ENCODE data around the gene UPF3B. TPM values are rescaled to one million over a fixed set of nuclear protein-coding genes. Genes with fewer than 3 reads are reported as not detected.

The UPF3B gene
- total and polyA plus RNA-seq, 2 donors: 3.7 to 9.9 TPM

DNA sequence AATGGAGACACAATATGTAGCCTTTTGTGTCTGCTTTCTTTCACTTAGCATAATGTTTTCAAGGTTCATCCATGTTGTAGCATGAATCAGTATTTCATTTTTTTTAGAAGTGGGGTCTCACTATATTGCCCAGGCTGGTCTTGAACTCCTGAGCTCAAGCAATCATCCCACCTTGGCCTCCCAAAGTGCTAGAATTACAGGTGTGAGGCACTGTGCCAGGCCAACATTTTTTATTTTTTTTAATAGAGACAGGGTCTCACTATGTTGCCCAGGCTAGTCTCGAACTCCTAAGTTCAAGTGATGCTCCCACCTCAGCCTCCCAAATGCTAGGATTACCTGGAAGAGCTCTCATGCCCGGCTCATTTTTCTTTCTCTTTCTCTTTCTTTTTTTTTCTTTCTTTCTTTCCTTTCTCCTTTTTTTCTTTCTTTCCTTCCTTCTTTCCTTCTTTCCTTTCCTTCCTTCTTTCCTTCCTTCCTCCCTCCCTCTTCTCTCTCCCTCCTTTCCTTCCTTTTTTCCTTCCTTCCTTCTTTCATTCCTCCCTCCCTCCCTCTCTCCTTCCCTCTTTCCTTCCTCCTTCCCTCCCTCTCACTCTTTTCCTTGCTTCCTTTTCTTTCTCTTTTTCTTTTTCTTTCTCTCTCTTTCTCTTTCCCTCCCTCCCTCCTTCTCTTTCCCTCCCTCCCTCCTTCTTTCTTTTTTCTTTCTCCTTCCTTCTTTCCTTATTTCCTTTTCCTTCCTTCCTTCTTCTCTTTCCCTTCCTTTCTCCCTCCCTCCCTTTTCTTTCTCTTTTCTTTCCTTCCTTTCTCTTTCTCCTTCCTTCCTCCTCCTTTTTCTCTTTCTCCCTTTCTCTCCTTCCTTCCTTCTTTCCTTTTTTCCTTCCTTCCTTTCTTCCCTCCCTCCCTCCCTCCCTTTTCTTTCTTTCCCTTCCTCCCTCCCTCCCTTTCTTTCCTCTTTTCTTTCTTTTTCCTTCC, 51.2 kb downstream of the UPF3B start:
- Histone ChIP-seq H3K4me1 (ENCODE audit: insufficient read depth) (no peaks in the 10 kb centered on the region), H3K36me3 (ENCODE audit: insufficient read depth) (no peaks in the 10 kb centered on the region), H3K4me3 (ENCODE audit: low read depth, low read length) (no peak overlapping the region), H3K27ac (ENCODE audit: low read depth) (no peak overlapping the region)
- DNase-seq (ENCODE audit: extremely low spot score): no peak
- WGBS: 93% methylated on average over 2 of the region's 2 CpGs

DNA sequence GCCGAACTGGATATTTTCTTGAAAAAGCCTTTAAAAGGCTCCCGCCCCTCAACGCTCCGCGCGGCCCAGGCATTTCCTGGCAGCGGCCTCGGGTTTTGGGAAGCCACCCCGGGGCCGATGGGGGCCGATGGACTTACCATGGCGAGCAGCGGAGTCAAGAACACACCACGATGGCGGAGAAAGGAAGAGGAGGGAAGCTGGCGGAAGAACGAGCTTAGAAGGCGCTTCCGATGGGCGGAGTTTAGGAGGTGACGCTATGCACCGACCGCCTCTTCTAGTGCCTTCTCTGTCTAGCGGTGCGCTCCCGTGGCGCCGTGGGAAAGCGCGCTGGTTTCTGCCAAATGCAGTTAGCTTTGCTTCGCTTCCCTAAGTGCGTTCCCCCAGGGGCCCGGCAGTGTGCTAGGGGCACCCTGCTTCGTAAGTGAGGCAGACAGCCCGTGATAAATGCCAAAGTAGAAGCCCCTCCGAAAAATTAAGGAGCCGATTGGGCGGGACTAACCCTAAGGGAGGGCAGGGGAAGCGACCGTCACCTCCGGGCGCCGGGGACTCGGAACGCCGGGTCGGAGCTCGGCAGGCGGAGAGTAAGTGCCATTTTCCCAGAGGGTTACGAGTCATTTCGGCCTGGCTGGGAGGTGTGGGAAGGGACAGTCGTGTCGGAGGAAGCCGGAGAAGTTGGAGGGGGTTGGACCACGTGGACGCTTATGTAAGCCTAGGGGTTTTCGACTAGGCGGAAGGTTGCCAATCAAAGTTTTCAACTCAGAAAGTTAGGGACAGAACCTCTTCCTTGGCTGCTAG, 61.1 kb downstream of the UPF3B start, which contains the start of gene RPL39:
TSS of gene RPL39 (minus strand) at position 194 of the 795 bp plus-strand sequence. CDS start at position 140, 54 bp downstream.
- H3K27ac ChIP-seq (ENCODE audit: low read depth): peak within 1 kb of the TSS; percentile 82
- WGBS: under 1% methylated on average over 58 of the region's 58 CpGs
- H3K4me3 ChIP-seq (ENCODE audit: low read depth, low read length): peak within 1 kb of the TSS; percentile 69
- DNase-seq (ENCODE audit: extremely low spot score): peak; percentile 71
- H3K36me3 ChIP-seq (ENCODE audit: insufficient read depth): peaks cover 3% of the 10 kb centered on the region
- no peaks in the 10 kb centered on the region for H3K4me1 ChIP-seq (ENCODE audit: insufficient read depth)

DNA sequence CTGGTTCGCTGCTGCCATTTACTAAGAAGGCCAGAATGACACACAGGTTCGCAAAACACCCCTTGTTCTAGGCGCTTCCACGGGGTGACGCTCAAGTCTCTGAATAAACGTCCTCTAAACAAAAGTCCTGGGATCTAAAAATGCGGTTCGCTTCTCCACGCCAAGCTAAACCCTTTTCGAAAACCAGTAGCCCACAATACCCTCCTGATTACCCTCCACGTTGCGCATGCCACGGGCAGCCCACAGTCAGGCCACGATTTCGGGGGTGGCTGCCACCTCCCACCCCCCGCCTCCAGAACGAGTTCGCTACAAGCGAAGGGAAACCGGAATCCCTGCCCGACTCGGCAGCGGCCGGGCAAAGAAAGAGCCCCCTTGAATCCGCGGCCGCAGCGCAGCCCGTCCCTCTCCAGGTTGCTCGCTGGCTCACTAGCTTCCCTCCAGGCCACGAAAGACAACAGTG, 61.8 kb downstream of the UPF3B start:
- Histone ChIP-seq H3K27ac (ENCODE audit: low read depth) (peak overlapping the region; percentile 82), H3K4me3 (ENCODE audit: low read depth, low read length) (peak overlapping the region; percentile 69), H3K36me3 (ENCODE audit: insufficient read depth) (peaks cover 3% of the 10 kb centered on the region), H3K4me1 (ENCODE audit: insufficient read depth) (no peaks in the 10 kb centered on the region)
- no peak for DNase-seq (ENCODE audit: extremely low spot score)
- under 1% methylated on average over 31 of the region's 31 CpGs for WGBS

DNA sequence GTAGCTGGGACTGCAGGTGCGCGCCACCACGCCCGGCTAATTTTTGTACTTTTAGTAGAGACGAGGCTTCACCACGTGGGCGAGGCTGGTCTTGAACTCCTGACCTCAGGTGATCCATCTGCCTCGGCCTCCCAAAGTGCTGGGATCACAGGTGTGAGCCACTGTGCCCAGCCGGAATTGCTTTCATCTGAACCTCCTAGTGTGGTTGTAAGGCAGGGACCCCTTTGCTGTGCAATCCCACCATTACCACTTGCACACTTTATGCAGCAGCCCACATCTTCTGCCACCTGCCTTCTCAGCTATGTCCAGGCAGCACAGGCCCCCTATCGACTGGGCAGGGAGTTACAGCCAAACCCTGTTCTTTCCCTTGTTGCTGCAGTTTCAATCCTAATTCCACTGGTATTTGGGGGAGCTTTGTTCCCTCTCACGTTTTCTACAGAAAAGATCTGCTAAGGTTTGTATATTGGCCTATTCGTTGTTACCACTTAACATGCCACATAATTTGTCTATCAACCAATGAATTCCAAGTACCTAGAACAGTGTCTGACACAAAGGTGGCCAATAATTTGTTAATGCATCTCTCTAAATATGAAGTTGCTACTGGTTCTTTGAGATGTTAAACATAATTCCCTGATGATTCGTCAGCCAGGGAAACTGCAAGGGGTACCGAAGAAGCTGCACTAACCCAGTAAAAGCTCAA, 67.9 kb downstream of the UPF3B start:
- peaks cover 8% of the 10 kb centered on the region for H3K36me3 ChIP-seq (ENCODE audit: insufficient read depth)
- 85% methylated on average over 14 of the region's 14 CpGs for WGBS

More for the DNA sequence above, 67.9 kb downstream of the UPF3B start:
- Histone ChIP-seq H3K4me1 (ENCODE audit: insufficient read depth) (no peaks in the 10 kb centered on the region), H3K4me3 (ENCODE audit: low read depth, low read length) (no peak overlapping the region), H3K27ac (ENCODE audit: low read depth) (no peak overlapping the region)
- DNase-seq (ENCODE audit: extremely low spot score): no peak

Small RNA genes within 50 kb of the gene (small RNA-seq; reads per million reads assigned to genes)
- gene SNORA69: not detected

Other genes starting within 250 kb of the UPF3B start
- gene NKRF, start 246.5 kb downstream of the UPF3B start, total RNA-seq: 8.6 TPM
- 5.0 TPM for gene NKRF, start 246.5 kb downstream of the UPF3B start, polyA plus RNA-seq
- 29.2 TPM for gene SEPTIN6, start 159.8 kb downstream of the UPF3B start, total RNA-seq
- gene SEPTIN6, start 159.8 kb downstream of the UPF3B start, polyA plus RNA-seq: 25.5 TPM
- gene SOWAHD, start 94.4 kb downstream of the UPF3B start, total RNA-seq: 0.26 TPM
- 0.25 TPM for gene SOWAHD, start 94.4 kb downstream of the UPF3B start, polyA plus RNA-seq
- 2,621 TPM for gene RPL39, start 61.3 kb downstream of the UPF3B start, total RNA-seq
- gene RPL39, start 61.3 kb downstream of the UPF3B start, polyA plus RNA-seq: 4,581 TPM
- 7.8 TPM for gene RNF113A, start 18.8 kb upstream of the UPF3B start, total RNA-seq
- gene RNF113A, start 18.8 kb upstream of the UPF3B start, polyA plus RNA-seq: 16.0 TPM
- gene NDUFA1, start 18.9 kb upstream of the UPF3B start, total RNA-seq: 87.9 TPM
- gene NDUFA1, start 18.9 kb upstream of the UPF3B start, polyA plus RNA-seq: 120 TPM
- gene AKAP14, start 42.9 kb upstream of the UPF3B start, total RNA-seq: not detected
- gene AKAP14, start 42.9 kb upstream of the UPF3B start, polyA plus RNA-seq: not detected
- gene NKAP, start 90.8 kb upstream of the UPF3B start, total RNA-seq: 11.5 TPM
- 6.8 TPM for gene NKAP, start 90.8 kb upstream of the UPF3B start, polyA plus RNA-seq
- gene RHOXF2B, start 224.7 kb upstream of the UPF3B start, total RNA-seq: not detected
- not detected for gene RHOXF2B, start 224.7 kb upstream of the UPF3B start, polyA plus RNA-seq